Activated T-cell treated with anti-CD3 and anti-CD28 coated beads, Interleukin-2, amount 50 U/mL, for 72 hours (primary cell): ENCODE results near the gene PRKAR1B. TPM values are rescaled to one million over a fixed set of nuclear protein-coding genes. Genes with fewer than 3 reads are reported as not detected.

Source experiments
- ATAC-seq, 2 donors: fragments of 150-1000 bp; cut with Tn5 transposase; replicated peaks in 1 of 2; 2 replicates each; pipeline ENCODE4 v1.10.0; 2021; ENCODE audit warnings: moderate library complexity in 2 of 2, mild to moderate bottlenecking in 1 of 2
- DNase-seq, 2 donors: peaks; one replicate each; pipeline ENCODE4 v3.0.0; 2021 to 2022; ENCODE audit warnings: mixed read lengths in 1 of 2
- H3K27ac Mint-ChIP-seq: one replicate; pipeline ENCODE4 v1.8.0; 2022; ENCODE audit warnings: mild to moderate bottlenecking, moderate library complexity, mixed read lengths
- H3K27me3 Mint-ChIP-seq: one replicate; pipeline ENCODE4 v1.8.0; 2022; ENCODE audit warnings: low read depth, mixed read lengths
- H3K36me3 Mint-ChIP-seq, 2 donors: one replicate each; pipeline ENCODE4 v1.8.0; 2022; ENCODE audit warnings: mixed read lengths in 2 of 2, mild to moderate bottlenecking in 1 of 2; ENCODE audit not compliant: insufficient read depth in 2 of 2
- H3K4me1 Mint-ChIP-seq: one replicate; pipeline ENCODE4 v1.8.0; 2022; ENCODE audit warnings: low read depth, mixed read lengths
- H3K4me3 Mint-ChIP-seq, 2 donors: one replicate each; pipeline ENCODE4 v1.8.0; 2022; ENCODE audit warnings: mild to moderate bottlenecking in 2 of 2, mixed read lengths in 2 of 2, moderate library complexity in 2 of 2
- H3K9me3 Mint-ChIP-seq, 2 donors: one replicate each; pipeline ENCODE4 v1.8.0; 2022; ENCODE audit warnings: mixed read lengths in 2 of 2
- total RNA-seq, 2 donors: library from RNA; stranded (reverse); gene quantifications; one replicate each; pipeline ENCODE4 v1.2.3, GENCODE V29; 2022

PRKAR1B gene
- total RNA-seq, 2 donors from 2014 or later = 33.6 to 43.5 TPM

DNA sequence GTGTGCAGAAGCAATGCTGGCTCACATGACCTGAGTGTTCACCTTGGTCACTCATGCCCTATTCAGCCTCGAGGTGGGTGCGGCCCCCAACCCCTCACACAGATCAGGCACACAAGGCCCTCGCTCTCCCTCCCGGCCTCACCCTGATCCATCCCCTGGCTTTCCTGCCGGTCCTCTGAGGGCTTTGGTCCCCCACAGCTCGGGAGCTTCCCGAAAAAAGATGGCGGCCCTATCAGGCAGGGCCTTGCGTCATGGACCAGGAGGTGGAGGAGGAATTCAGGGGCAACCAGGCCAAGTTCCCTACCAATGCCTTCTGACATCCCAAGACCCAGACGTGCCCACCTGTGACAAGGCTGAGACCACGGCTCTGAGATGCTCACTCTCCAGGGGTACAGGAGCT lies 44.3 kb downstream of the PRKAR1B start:
- no peak overlapping the region for H3K4me3 Mint-ChIP-seq
- H3K27me3 Mint-ChIP-seq = no peaks in the 10 kb centered on the region
- H3K36me3 Mint-ChIP-seq = peaks cover 26 to 42% of the 10 kb centered on the region in 2 donors
- no peak overlapping the region for H3K27ac Mint-ChIP-seq
- peaks cover 13 to 20% of the 10 kb centered on the region in 2 donors for H3K9me3 Mint-ChIP-seq
- H3K4me1 Mint-ChIP-seq = no peaks in the 10 kb centered on the region
- no peak for DNase-seq
- no peak for ATAC-seq

DNA sequence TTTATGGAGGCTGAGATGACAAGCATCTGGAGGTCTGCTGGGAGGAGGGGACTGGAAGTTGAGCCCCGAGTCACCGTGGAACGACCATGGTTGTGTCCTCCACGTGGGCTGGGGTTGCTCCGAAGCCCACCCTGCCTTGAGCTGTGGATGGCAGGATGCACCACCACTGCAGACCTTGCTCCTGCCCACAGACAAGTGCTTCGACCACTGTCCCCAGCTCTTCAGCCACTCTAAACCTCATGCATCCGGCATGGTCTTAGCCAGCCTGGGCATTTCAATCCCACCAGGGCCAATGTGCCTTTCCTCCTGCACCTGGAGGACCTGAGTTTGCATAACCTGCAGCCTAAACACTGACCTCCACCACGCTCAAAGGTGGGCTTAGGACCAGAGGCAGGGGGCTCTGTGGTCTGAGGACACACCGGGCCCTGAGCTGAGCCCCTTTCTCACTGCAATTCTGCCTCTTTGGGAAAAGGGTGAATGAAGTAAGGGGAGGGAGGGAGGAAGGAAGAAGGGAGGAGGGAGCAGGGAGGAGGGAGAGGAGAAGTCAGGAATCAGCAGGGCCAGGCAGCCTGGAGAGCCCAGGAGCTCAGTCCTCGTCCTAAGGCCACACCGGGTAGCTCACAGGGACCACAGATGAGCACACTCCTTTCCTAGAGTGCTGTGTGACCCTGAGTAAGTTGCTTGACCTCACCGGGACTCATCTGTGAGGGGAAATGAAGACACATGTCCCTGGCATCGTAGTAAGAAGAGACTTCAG lies 45.4 kb downstream of the PRKAR1B start:
- DNase-seq (no peak), ATAC-seq (no peak)
- no peaks in the 10 kb centered on the region for H3K27me3 Mint-ChIP-seq
- H3K4me1 Mint-ChIP-seq = no peaks in the 10 kb centered on the region
- H3K36me3 Mint-ChIP-seq = peaks cover 21 to 35% of the 10 kb centered on the region in 2 donors
- no peak overlapping the region for H3K27ac Mint-ChIP-seq
- peaks cover 7 to 13% of the 10 kb centered on the region in 2 donors for H3K9me3 Mint-ChIP-seq
- no peak overlapping the region for H3K4me3 Mint-ChIP-seq

DNA sequence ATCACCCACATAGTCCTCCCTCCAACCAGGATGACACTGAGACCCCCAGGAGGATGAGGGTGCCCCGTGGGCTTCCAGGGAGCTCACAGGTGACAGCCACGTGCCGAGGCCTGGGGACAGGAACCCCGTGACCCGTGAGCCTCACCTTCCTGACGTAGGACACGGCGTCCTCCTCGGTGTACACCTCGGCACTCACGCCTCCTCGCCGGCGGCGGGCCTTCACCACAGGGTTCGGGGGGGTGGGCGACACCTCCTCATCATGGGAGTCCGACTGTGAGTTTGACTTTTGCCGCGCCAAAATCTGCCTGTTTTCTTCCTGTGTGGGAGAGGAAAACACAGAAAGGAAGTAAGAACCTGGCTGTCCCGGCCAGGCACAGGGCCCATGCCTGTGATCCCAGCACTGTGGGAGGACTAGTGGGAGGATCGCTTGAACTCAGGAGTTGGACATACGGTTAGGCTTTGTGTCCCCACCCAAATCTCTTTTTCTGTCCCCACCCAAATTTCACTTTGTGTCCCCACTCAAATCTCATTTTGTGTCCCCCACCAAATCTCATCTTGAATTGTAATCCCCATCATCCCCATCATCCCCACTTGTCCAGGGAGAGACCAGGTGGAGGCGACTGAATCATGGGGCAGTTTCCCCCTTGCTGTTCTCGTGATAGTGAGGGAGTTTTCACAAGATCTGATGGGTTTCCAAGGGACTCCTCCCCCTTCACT lies 46.5 kb downstream of the PRKAR1B start:
- H3K27ac Mint-ChIP-seq = no peak overlapping the region
- no peak for ATAC-seq

DNA sequence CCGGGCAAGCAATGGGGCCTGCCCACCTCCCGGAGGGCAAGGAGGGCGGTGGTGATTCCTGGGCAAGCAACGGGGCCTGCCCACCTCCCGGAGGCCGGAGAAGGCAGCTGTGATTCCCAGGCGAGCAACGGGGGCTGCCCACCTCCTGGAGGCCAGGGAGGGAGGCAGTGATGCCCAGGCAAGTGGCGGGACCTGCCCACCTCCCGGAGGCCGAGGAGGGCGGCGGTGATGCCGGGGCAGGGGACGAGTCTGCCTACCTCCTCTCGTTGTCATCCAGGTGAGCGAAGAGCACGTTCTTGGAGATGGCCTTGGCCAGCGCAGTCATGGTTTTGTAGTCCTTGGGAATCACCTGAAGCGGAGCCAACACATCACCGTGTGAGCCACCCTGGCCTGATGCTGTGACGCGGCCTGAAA lies 50.1 kb downstream of the PRKAR1B start:
- peaks cover 17 to 27% of the 10 kb centered on the region in 2 donors for H3K36me3 Mint-ChIP-seq
- no peak overlapping the region for H3K27ac Mint-ChIP-seq
- no peaks in the 10 kb centered on the region for H3K27me3 Mint-ChIP-seq
- H3K4me1 Mint-ChIP-seq = no peaks in the 10 kb centered on the region
- ATAC-seq (no peak), DNase-seq (no peak)
- H3K4me3 Mint-ChIP-seq = no peak overlapping the region
- peaks cover 8 to 13% of the 10 kb centered on the region in 2 donors for H3K9me3 Mint-ChIP-seq

More for the DNA sequence above, 46.5 kb downstream of the PRKAR1B start:
- Mint-ChIP-seq H3K27me3 (no peaks in the 10 kb centered on the region), H3K4me3 (no peak overlapping the region), H3K4me1 (no peaks in the 10 kb centered on the region), H3K36me3 (peaks cover 18 to 26% of the 10 kb centered on the region in 2 donors), H3K9me3 (peaks cover 4 to 10% of the 10 kb centered on the region in 2 donors)
- no peak for DNase-seq

DNA sequence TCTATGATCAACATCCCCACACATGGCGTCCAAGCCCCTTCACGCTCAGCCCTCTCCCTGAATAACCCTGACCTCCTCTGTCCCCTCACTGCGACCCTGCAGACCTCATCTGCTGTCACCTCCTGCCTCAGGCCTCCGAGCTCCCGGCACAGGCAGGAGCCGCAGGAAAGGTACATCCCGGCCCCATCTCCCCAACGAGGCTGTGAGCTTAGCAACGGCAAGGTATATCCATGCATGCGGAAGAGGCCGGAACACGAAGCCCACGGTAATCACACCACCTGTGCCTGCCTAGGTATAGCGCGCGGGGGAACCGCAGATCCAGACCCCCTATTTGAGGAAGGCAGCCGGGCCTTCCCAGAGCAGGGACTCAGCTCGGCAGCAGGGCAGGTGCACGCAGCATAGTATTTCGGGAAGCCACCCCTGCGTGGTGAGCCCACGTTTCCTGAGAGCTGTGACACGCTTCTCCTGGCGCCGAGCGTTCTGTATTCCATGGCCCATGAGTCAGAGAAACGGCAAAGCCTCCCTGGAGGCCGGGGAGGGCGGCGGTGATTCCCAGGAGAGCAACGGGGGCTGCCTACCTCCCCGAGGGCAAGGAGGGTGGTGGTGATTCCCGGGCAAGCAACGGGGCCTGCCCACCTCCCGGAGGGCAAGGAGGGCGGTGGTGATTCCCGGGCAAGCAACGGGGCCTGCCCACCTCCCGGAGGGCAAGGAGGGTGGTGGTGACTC lies 50.7 kb downstream of the PRKAR1B start:
- H3K4me1 Mint-ChIP-seq = no peaks in the 10 kb centered on the region
- H3K27me3 Mint-ChIP-seq = no peaks in the 10 kb centered on the region
- H3K36me3 Mint-ChIP-seq = peaks cover 17 to 27% of the 10 kb centered on the region in 2 donors
- ATAC-seq = no peak
- DNase-seq = no peak
- H3K27ac Mint-ChIP-seq = no peak overlapping the region
- peaks cover 8 to 13% of the 10 kb centered on the region in 2 donors for H3K9me3 Mint-ChIP-seq
- no peak overlapping the region for H3K4me3 Mint-ChIP-seq

DNA sequence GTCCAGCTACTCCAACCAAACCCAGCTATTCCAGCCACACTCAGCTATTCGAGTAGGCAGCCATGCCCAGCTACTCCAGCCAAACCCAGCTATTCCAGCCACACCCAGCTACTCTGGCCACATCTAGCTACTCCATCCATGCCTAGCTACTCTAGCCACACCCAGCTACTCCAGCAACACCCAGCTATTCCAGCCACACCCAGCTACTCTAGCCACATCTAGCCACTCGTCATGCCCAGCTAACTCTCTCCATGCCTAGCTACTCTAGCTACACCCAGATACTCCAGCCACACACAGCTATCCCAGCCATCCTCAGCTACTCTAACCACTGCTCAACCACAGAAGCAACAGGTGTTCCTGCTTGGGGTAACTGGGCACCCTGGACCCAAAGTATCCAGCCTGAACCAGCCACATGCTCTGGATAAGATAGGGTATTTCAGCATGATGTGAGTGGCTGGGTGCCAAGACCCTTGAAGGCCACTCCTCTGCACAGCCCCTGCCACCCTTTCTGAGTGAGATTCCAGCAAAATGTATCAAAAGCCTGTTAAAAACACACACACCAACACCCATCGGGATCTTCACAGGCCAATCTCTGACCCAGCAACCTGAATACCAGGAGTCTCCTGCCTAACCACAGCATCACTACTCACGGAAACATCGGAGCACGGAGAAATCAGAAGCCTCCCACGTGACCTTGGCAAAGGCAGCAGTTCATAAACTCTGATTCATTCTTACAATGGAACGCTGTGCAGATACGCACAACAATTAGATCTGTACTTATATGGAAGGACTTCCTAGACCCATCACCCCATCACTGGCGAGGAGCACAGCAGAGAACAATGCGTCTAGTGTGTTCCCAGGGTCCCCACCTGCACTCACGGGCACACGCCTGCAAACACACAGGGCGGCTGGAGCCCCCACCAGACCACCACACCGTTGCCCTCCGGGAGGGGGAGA lies 52.3 kb downstream of the PRKAR1B start:
- Mint-ChIP-seq H3K27ac (no peak overlapping the region), H3K9me3 (peaks cover 6 to 12% of the 10 kb centered on the region in 2 donors), H3K27me3 (no peaks in the 10 kb centered on the region), H3K4me3 (no peak overlapping the region), H3K36me3 (peaks cover 12 to 20% of the 10 kb centered on the region in 2 donors), H3K4me1 (no peaks in the 10 kb centered on the region)
- ATAC-seq (no peak), DNase-seq (no peak)

DNA sequence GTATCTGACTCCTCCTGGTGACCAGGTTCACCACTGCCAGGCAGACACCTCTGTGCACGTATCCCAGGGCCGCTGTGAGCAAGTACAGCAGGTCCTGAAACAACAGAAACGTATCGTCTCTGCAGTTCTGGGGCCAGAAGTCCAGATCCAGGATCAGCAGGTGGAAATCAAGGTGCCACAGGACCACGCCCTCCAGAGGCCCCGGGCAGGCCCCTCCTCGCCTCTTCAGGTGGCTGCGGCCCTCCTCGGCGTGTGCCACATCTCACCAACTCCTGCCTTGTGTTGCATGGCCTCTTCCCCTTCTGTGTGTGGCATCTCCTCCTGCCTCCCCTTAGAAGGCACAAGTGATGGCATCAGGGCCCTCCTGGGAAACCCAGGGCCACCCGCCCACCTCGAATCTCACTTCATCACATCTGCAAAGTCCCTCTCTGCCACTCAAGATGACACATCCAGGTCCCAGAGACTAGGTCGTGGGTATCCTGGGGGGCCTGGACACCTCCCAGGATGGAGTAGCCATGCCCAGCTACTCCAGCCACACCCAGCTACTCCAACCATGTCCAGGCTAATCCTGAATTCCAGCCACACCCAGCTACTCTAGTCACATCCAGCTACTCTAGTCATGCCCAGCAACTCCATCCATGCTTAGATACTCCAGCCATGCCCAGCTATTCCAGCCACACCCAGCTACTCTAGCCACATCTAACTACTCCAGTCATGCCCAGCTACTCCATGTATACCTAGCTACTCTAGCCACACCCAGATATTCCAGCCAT lies 53.2 kb downstream of the PRKAR1B start:
- H3K4me3 Mint-ChIP-seq = no peak overlapping the region
- no peak overlapping the region for H3K27ac Mint-ChIP-seq
- peaks cover 7 to 13% of the 10 kb centered on the region in 2 donors for H3K9me3 Mint-ChIP-seq
- no peaks in the 10 kb centered on the region for H3K4me1 Mint-ChIP-seq
- DNase-seq (no peak), ATAC-seq (no peak)
- H3K36me3 Mint-ChIP-seq = peaks cover 10 to 21% of the 10 kb centered on the region in 2 donors
- H3K27me3 Mint-ChIP-seq = no peaks in the 10 kb centered on the region

DNA sequence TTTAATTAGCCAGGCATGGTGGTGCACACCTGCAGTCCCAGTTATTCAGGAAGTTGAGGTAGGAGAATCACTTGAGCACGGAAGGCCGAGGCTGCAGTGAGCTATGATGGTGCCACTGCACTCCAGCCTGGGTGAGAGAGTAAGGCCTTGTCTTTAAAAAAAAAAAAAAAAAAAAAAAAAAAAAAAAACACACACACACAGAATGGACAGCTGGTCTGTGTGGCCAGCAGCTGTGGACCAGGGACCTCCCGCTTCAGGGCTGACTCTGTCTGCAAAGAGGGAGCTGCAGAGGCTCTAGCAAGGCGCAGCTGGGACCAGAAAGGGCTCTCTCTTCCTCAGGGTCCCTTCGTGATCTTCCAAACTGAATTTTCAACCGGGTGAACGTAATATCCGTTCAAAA lies 54.2 kb downstream of the PRKAR1B start:
- Mint-ChIP-seq H3K27me3 (no peaks in the 10 kb centered on the region), H3K27ac (no peak overlapping the region), H3K4me3 (no peak overlapping the region), H3K36me3 (peaks cover 14 to 27% of the 10 kb centered on the region in 2 donors), H3K4me1 (no peaks in the 10 kb centered on the region), H3K9me3 (peaks cover 8 to 16% of the 10 kb centered on the region in 2 donors)
- no peak for DNase-seq
- no peak for ATAC-seq

DNA sequence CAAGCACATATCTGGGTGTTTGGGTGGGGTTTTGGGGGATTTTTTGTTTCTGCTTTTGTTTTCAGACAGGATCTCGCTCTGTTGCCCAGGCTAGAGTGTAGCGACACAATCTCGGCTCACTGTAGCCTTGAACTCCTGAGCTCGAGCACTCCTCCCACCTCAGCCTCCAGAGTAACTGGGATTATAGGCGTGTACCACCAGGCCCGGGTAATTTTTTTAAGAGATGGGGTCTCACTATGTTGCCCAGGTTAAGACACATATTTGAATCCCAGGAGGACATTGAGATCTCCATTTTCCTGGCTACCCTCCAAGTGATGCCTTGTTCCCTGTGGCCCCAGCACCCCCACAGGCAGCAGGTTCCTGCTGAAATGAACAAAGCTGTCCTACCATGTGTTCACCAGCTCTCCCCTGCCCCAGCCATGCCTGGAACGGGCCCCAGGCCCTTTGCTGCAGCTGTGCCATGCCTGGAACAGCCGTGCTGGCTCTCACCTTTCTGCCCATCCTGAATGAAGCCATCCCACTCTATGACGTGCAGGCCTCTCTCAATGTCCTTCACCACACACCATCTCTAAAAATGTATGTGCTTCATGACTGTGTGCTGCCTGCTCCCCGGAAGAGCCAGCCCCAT lies 55.6 kb downstream of the PRKAR1B start:
- H3K9me3 Mint-ChIP-seq = peaks cover 8 to 16% of the 10 kb centered on the region in 2 donors
- no peak overlapping the region for H3K4me3 Mint-ChIP-seq
- ATAC-seq (no peak), DNase-seq (no peak)
- H3K27ac Mint-ChIP-seq = no peak overlapping the region
- H3K27me3 Mint-ChIP-seq = no peaks in the 10 kb centered on the region
- peaks cover 12 to 24% of the 10 kb centered on the region in 2 donors for H3K36me3 Mint-ChIP-seq
- H3K4me1 Mint-ChIP-seq = no peaks in the 10 kb centered on the region

DNA sequence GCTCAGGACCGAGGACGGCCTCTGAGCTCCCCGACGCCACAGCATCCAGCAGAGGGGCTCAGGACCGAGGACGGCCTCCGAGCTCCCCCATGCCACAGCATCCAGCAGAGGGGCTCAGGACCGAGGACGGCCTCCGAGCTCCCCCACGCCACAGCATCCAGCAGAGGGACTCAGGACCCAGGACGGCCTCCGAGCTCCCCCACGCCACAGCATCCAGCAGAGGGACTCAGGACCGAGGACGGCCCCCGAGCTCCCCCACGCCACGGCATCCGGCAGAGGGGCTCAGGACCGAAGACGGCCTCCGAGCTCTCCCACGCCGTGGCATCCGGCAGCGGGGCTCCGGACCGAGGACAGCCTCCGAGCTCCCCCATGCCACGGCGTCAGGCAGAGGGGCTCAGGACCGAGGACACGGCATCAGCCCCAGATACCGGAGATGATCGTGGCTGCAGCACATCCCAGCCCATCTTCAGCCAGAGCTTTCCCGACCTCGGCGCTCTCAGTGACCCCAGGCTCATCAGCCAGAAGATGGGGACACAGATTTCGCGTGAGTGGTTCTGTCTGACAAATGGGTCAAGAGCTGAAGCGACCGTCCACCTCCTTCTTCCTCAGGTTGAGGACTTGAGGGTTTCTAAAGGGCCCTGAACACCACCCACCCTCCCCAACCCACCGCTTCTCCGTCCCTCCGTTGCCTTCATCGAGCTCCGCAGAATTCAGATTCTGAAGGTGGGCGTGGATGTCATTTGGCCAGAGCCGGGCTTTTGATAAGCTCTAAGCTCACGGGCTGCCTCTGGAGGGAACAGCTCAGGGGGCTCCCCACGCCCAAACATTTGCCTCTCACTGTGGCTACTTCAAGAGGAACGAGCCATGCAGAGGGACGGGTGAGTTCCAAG lies 56.3 kb downstream of the PRKAR1B start:
- no peaks in the 10 kb centered on the region for H3K27me3 Mint-ChIP-seq
- no peak for ATAC-seq
- DNase-seq = no peak
- H3K36me3 Mint-ChIP-seq = peaks cover 12 to 24% of the 10 kb centered on the region in 2 donors
- H3K4me3 Mint-ChIP-seq = no peak overlapping the region
- H3K4me1 Mint-ChIP-seq = no peaks in the 10 kb centered on the region
- H3K27ac Mint-ChIP-seq = no peak overlapping the region
- peaks cover 8 to 16% of the 10 kb centered on the region in 2 donors for H3K9me3 Mint-ChIP-seq

DNA sequence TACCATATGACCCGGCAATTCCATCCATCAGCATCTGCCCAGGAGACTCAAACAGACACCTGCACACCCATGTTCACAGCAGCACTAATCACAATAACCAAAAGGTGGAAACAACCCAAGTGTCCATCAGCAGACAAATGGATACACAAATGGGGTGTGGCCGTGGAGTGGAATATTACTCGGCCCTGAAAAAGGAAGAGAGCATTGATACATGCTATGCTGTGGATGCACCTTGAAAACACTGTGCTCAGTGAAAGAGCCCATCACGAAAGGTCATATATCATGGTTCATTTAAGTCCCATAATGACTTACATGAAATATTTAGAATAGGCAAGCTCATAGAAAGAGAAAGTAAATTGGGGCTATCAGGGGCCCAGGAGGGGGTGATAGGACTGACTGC lies 58.1 kb downstream of the PRKAR1B start:
- no peak overlapping the region for H3K27ac Mint-ChIP-seq
- ATAC-seq = no peak
- peaks cover 5 to 11% of the 10 kb centered on the region in 2 donors for H3K36me3 Mint-ChIP-seq
- H3K4me1 Mint-ChIP-seq = no peaks in the 10 kb centered on the region
- no peak overlapping the region for H3K4me3 Mint-ChIP-seq
- H3K9me3 Mint-ChIP-seq = peaks cover 2 to 4% of the 10 kb centered on the region in 2 donors
- no peak for DNase-seq
- no peaks in the 10 kb centered on the region for H3K27me3 Mint-ChIP-seq
